GM18951 (cell line): Measurements from ENCODE around the gene KIF16B.

ENCODE experiments used
- POLR2A ChIP-seq: IDR thresholded peaks from 4 replicates; pipeline ENCODE4 v1.6.1; 2011; ENCODE audit warnings: mild to moderate bottlenecking; ENCODE audit not compliant: insufficient read length, insufficient read depth; ENCODE audit errors: extremely low read depth
- in situ Hi-C: fragments of 300-500 bp; cut with MboI; formaldehyde crosslinking; loops from one replicate; pipeline ENCODE4 v1.12.0; 2022; ENCODE audit warnings: low sequenced_read_pairs, mixed read lengths, inconsistent platforms; ENCODE audit not compliant: unreplicated experiment

KIF16B gene

GRCh38 chr20:16514140-16514539 lies 59.1 kb downstream of the KIF16B start:
- in situ Hi-C loops: no loop called here
- TF ChIP-seq POLR2A: no peak

- in situ Hi-C loops: no loop called here
- no peak for TF ChIP-seq POLR2A
These were observed 67.4 kb downstream of the KIF16B start for GRCh38 chr20:16505894-16506293.

- no peak for TF ChIP-seq POLR2A
- in situ Hi-C loops: no loop called here
These were observed 71.9 kb downstream of the KIF16B start for GRCh38 chr20:16501301-16501700.

GRCh38 chr20:16500197-16500596 lies 73.1 kb downstream of the KIF16B start:
- in situ Hi-C loops: no loop called here
- TF ChIP-seq POLR2A: no peak

- TF ChIP-seq POLR2A: no peak
- in situ Hi-C loops: loop anchor here (25.0 kb wide), 1 partner anchor 786 kb away; no protein-coding TSS in a partner anchor
These were observed 74.6 kb downstream of the KIF16B start for GRCh38 chr20:16498526-16499253.

- in situ Hi-C loops: loop anchor here (25.0 kb wide), 1 partner anchor 786 kb away; no protein-coding TSS in a partner anchor
- no peak for TF ChIP-seq POLR2A
These were observed 75.4 kb downstream of the KIF16B start for GRCh38 chr20:16497896-16498295.

GRCh38 chr20:16493486-16493885 lies 79.8 kb downstream of the KIF16B start:
- in situ Hi-C loops: loop anchor here (25.0 kb wide), 1 partner anchor 781 kb away; no protein-coding TSS in a partner anchor
- TF ChIP-seq POLR2A: no peak

GRCh38 chr20:16491294-16491905 lies 81.8 kb downstream of the KIF16B start:
- in situ Hi-C loops: loop anchor here (25.0 kb wide), 1 partner anchor 779 kb away; no protein-coding TSS in a partner anchor
- TF ChIP-seq POLR2A: no peak

GRCh38 chr20:16490696-16491095 lies 82.6 kb downstream of the KIF16B start:
- no peak for TF ChIP-seq POLR2A
- in situ Hi-C loops: loop anchor here (25.0 kb wide), 1 partner anchor 778 kb away; no protein-coding TSS in a partner anchor

- no peak for TF ChIP-seq POLR2A
- in situ Hi-C loops: loop anchor here (25.0 kb wide), 1 partner anchor 776 kb away; no protein-coding TSS in a partner anchor
These were observed 84.6 kb downstream of the KIF16B start for GRCh38 chr20:16488616-16489015.

GRCh38 chr20:16488086-16488485 lies 85.2 kb downstream of the KIF16B start:
- in situ Hi-C loops: loop anchor here (25.0 kb wide), 1 partner anchor 776 kb away; no protein-coding TSS in a partner anchor
- no peak for TF ChIP-seq POLR2A

GRCh38 chr20:16486532-16486931 lies 86.7 kb downstream of the KIF16B start:
- in situ Hi-C loops: loop anchor here (25.0 kb wide), 1 partner anchor 774 kb away; no protein-coding TSS in a partner anchor
- no peak for TF ChIP-seq POLR2A

GRCh38 chr20:16485401-16485800 lies 87.8 kb downstream of the KIF16B start:
- in situ Hi-C loops: loop anchor here (25.0 kb wide), 1 partner anchor 773 kb away; no protein-coding TSS in a partner anchor
- no peak for TF ChIP-seq POLR2A
